H1 (cell line): Measurements from ENCODE around the gene ARFGEF3. TPM values are rescaled to one million over a fixed set of nuclear protein-coding genes. Genes with fewer than 3 reads are reported as not detected.

Experiments
- CTCF ChIA-PET: fragments of 300-600 bp; sonication (Branson Sonifier 250); formaldehyde crosslinking; loops from one replicate; lab custom pipeline; 2021; ENCODE audit not compliant: partially characterized antibody; lab: Charles Lee
- POLR2A ChIA-PET: fragments of 300-600 bp; sonication (Branson Sonifier 250); formaldehyde crosslinking; loops from one replicate; lab custom pipeline; 2021; ENCODE audit warnings: inconsistent platforms; ENCODE audit not compliant: partially characterized antibody; lab: Charles Lee
- DNase-seq, 2 experiments: peaks; one replicate each; pipeline versions ENCODE4 v3.0.0 to v3.0.0-alpha.2; 2010 to 2022; ENCODE audit warnings: low spot score in 2 of 2, low read depth in 1 of 2, mixed read lengths in 1 of 2
- FAIRE-seq: peaks from 2 replicates; lab custom pipeline; 2011; peaks lifted over from hg19 to GRCh38; lab: Jason Lieb, UNC
- H2AFZ ChIP-seq: 2 replicates; pipeline ENCODE4 v1.8.1; 2012; ENCODE audit warnings: low read length, inconsistent platforms
- H2AK5ac ChIP-seq: 2 replicates; pipeline ENCODE4 v1.6.1; 2013; ENCODE audit warnings: low read depth, low read length
- H2BK120ac ChIP-seq: replicated peaks from 2 replicates; pipeline ENCODE3; 2013; ENCODE audit warnings: low read depth, low read length, inconsistent platforms
- H2BK12ac ChIP-seq: 2 replicates; pipeline ENCODE4 v1.6.1; 2013; ENCODE audit warnings: low read depth, low read length
- H2BK15ac ChIP-seq: 2 replicates; pipeline ENCODE4 v1.6.1; 2013; ENCODE audit warnings: low read length
- H2BK20ac ChIP-seq: 2 replicates; pipeline ENCODE4 v1.6.1; 2013; ENCODE audit warnings: low read length
- H2BK5ac ChIP-seq: 2 replicates; pipeline ENCODE4 v1.6.1; 2013; ENCODE audit warnings: low read depth, low read length
- H3K14ac ChIP-seq: 2 replicates; pipeline ENCODE4 v1.6.1; 2013; ENCODE audit warnings: inconsistent platforms; ENCODE audit not compliant: insufficient read length
- H3K18ac ChIP-seq: 2 replicates; pipeline ENCODE4 v1.6.1; 2013; ENCODE audit warnings: low read length; ENCODE audit errors: extremely low read depth
- H3K23ac ChIP-seq: 2 replicates; pipeline ENCODE4 v1.6.1; 2013; ENCODE audit warnings: inconsistent platforms; ENCODE audit not compliant: insufficient read length
- H3K23me2 ChIP-seq: 2 replicates; pipeline ENCODE4 v1.6.1; 2013; ENCODE audit warnings: low read depth, low read length
- H3K27ac ChIP-seq: 2 replicates; pipeline ENCODE4 v1.6.1; 2011; ENCODE audit warnings: low read depth, low read length, inconsistent platforms
- H3K27me3 ChIP-seq, 4 experiments: replicated peaks in 1 of 4; 1 replicate in 1 of 4; 2 replicates in 3 of 4; pipeline versions ENCODE4 v1.6.1 to v1.8.1; 2011 to 2013; ENCODE audit warnings: low read length in 3 of 4, mild to moderate bottlenecking in 3 of 4, inconsistent platforms in 2 of 4, mixed read lengths in 2 of 4, moderate library complexity in 1 of 4; ENCODE audit not compliant: control insufficient read depth in 3 of 4, insufficient read depth in 3 of 4; ENCODE audit errors: extremely low read depth in 1 of 4
- H3K36me3 ChIP-seq, 4 experiments: 2 replicates each; pipeline versions ENCODE4 v1.6.1 to v1.8.1; 2011 to 2013; ENCODE audit warnings: mild to moderate bottlenecking in 4 of 4, low read length in 3 of 4, moderate library complexity in 2 of 4, control low read depth in 1 of 4, inconsistent platforms in 1 of 4; ENCODE audit not compliant: insufficient read depth in 4 of 4, control insufficient read depth in 2 of 4
- H3K4ac ChIP-seq: replicated peaks from 2 replicates; pipeline ENCODE3; 2013; ENCODE audit warnings: low read length, low read depth, mixed read lengths, inconsistent platforms; ENCODE audit not compliant: insufficient read length
- H3K4me1 ChIP-seq, 4 experiments: replicated peaks in 1 of 4; 1 replicate in 1 of 4; 2 replicates in 3 of 4; pipeline versions ENCODE4 v1.6.1 to v1.8.1; 2011 to 2013; ENCODE audit warnings: low read length in 3 of 4, inconsistent platforms in 2 of 4, mixed read lengths in 1 of 4; ENCODE audit not compliant: insufficient read depth in 4 of 4, control insufficient read depth in 3 of 4
- H3K4me2 ChIP-seq, 2 experiments: 2 replicates each; pipeline versions ENCODE4 v1.6.1 to v1.8.1; 2011 to 2013; ENCODE audit warnings: low read depth in 2 of 2, low read length in 2 of 2, control low read depth in 1 of 2, inconsistent platforms in 1 of 2, mild to moderate bottlenecking in 1 of 2; ENCODE audit not compliant: insufficient read depth in 1 of 2
- H3K4me3 ChIP-seq, 4 experiments: fragments of 200-600, 300-600 bp in 1 of 4; sonication (generic), shearing (Covaris generic), sonication (Bioruptor Twin) in 1 of 4; 2 replicates each; pipeline versions ENCODE4 v1.5.1 to v1.8.1; 2011 to 2016; ENCODE audit warnings: low read length in 4 of 4, low read depth in 3 of 4, control low read depth in 2 of 4, inconsistent platforms in 2 of 4, mild to moderate bottlenecking in 2 of 4, mixed read lengths in 1 of 4, moderate library complexity in 1 of 4; ENCODE audit not compliant: insufficient read depth in 2 of 4; ENCODE audit errors: extremely low read depth in 1 of 4
- H3K56ac ChIP-seq: replicated peaks from 2 replicates; pipeline ENCODE3; 2013; ENCODE audit warnings: low read depth, mild to moderate bottlenecking, mixed read lengths, low read length, inconsistent platforms; ENCODE audit not compliant: insufficient read length
- H3K79me1 ChIP-seq: 2 replicates; pipeline ENCODE4 v1.6.1; 2013; ENCODE audit warnings: low read depth, low read length, control low read depth
- H3K79me2 ChIP-seq, 2 experiments: 2 replicates each; pipeline versions ENCODE4 v1.6.1 to v1.8.1; 2012 to 2013; ENCODE audit warnings: low read length in 2 of 2, mild to moderate bottlenecking in 2 of 2, inconsistent platforms in 1 of 2; ENCODE audit not compliant: insufficient read depth in 2 of 2, control insufficient read depth in 1 of 2
- H3K9ac ChIP-seq, 4 experiments: replicated peaks in 1 of 4; 1 replicate in 1 of 4; 2 replicates in 3 of 4; pipeline versions ENCODE4 v1.6.1 to v1.8.1; 2011 to 2013; ENCODE audit warnings: low read depth in 3 of 4, low read length in 3 of 4, control low read depth in 2 of 4, mild to moderate bottlenecking in 2 of 4, moderate library complexity in 2 of 4, inconsistent platforms in 1 of 4; ENCODE audit errors: extremely low read depth in 1 of 4
- H3K9me3 ChIP-seq, 2 experiments: 2 replicates each; pipeline versions ENCODE4 v1.6.1 to v1.8.1; 2012 to 2013; ENCODE audit warnings: mild to moderate bottlenecking in 2 of 2, moderate library complexity in 2 of 2, control low read depth in 1 of 2, inconsistent platforms in 1 of 2, low read depth in 1 of 2, low read length in 1 of 2, mixed read lengths in 1 of 2; ENCODE audit not compliant: insufficient read depth in 2 of 2
- H4K20me1 ChIP-seq, 2 experiments: replicated peaks in 1 of 2; 2 replicates each; pipeline versions ENCODE3 to v1.8.1; 2011 to 2013; ENCODE audit warnings: inconsistent platforms in 2 of 2, low read length in 2 of 2, mild to moderate bottlenecking in 1 of 2; ENCODE audit not compliant: insufficient read depth in 2 of 2, control insufficient read depth in 1 of 2
- H4K5ac ChIP-seq: 2 replicates; pipeline ENCODE4 v1.6.1; 2013; ENCODE audit warnings: low read length, low read depth, mixed read lengths, inconsistent platforms; ENCODE audit not compliant: insufficient read length
- H4K8ac ChIP-seq: 2 replicates; pipeline ENCODE4 v1.8.0; 2013; ENCODE audit warnings: mild to moderate bottlenecking, moderate library complexity, low read length, inconsistent platforms; ENCODE audit not compliant: insufficient read depth; ENCODE audit errors: extremely low read depth
- H4K91ac ChIP-seq: replicated peaks from 2 replicates; pipeline ENCODE3; 2013; ENCODE audit warnings: low read length, mixed read lengths, inconsistent platforms; ENCODE audit not compliant: insufficient read length
- CHD2 ChIP-seq: IDR thresholded peaks from 2 replicates; pipeline ENCODE4 v1.6.1; 2012; ENCODE audit warnings: low read length, improper control_type of control experiment
- NANOG ChIP-seq: IDR thresholded peaks from 2 replicates; pipeline ENCODE4 v1.6.1; 2011; ENCODE audit warnings: low read length, low read depth, mild to moderate bottlenecking, inconsistent platforms; ENCODE audit not compliant: insufficient read depth, poor library complexity, severe bottlenecking
- WGBS, 2 experiments: shearing (Covaris generic) in 1 of 2; methylation state at CpG; one replicate each; pipeline versions ENCODE4 v1.1.6 to v1.1.7; 2013 to 2015; ENCODE audit warnings: low lambda C conversion rate in 2 of 2, mixed read lengths in 2 of 2, inconsistent platforms in 1 of 2, low coverage in 1 of 2, missing lambda C conversion rate in 1 of 2; ENCODE audit not compliant: insufficient replicate concordance in 2 of 2, insufficient coverage in 1 of 2, insufficient read length in 1 of 2; ENCODE audit errors: extremely low coverage in 1 of 2, missing lambda C conversion rate in 1 of 2; 5-methylcytosine and 5-hydroxymethylcytosine counted together
- polyA plus RNA-seq, 7 experiments: library from polyadenylated mRNA; depleted of rRNA in 3 of 7; stranded (reverse) in 5 of 7; unstranded in 2 of 7; fragments of >200 nt in 5 of 7; fragments of 200-250 nt in 2 of 7; gene quantifications; 1 replicate in 5 of 7; 2 replicates in 1 of 7; 4 replicates in 1 of 7; pipeline versions ENCODE4 v1.2.1 to v1.2.3, GENCODE V29; 2011 to 2013; ENCODE audit warnings: missing spikeins in 2 of 7, mixed read lengths in 2 of 7
- total RNA-seq: library from RNA; stranded (reverse); fragmentation: NEBNext Ultra II Directional; extraction: Animal tissue kit (Norgen Biotek cat#: 25700); gene quantifications from 2 replicates; pipeline ENCODE4 v1.2.1, GENCODE V29; 2021

The ARFGEF3 gene
- total and polyA plus RNA-seq, 2 of the 8 experiments (the other 6 are each of a cell fraction or from before 2014, with no cell fraction given): 5.8 to 23.2 TPM

DNA sequence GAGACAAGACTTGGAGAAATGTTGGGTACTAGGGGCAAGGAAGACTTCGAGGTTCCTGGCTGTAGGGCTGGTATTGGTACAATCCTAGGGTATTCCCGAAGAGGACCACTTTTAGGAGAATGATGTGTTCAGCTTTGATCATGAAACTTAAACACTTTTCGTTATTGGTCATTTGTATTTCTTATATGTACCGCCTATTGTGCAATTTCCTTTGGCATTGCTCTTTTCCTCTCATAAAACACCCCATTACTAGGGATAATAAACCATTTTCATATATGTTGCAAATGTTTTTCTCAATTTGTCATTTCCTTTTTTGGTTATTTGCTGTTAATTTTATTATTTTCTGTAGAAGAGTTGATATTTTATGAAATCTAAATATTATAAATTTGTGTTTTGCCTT lies 18.9 kb upstream of the ARFGEF3 start:
- ChIA-PET POLR2A (no interaction called here), CTCF (interaction anchor here (1.3 kb wide), 1 partner anchor 147 kb away, joined by 3 read pairs; no protein-coding TSS in a partner anchor)
- Histone ChIP-seq H3K9ac (no peak overlapping the region; a peak in 1 of 7 replicates), H3K79me1 (no peaks in the 10 kb centered on the region), H2BK20ac (no peak overlapping the region), H4K20me1 (no peaks in the 10 kb centered on the region), H2BK5ac (no peak overlapping the region), H2AK5ac (no peak overlapping the region), H2AFZ (no peak overlapping the region), H4K91ac (no peak overlapping the region), H3K4me3 (no peak overlapping the region), H4K8ac (no peak overlapping the region), H3K23me2 (peaks cover 2% of the 10 kb centered on the region; the same call in 1 of the 2 replicates), H3K14ac (no peak overlapping the region), H3K4ac (no peak overlapping the region), H3K27me3 (no peaks in the 10 kb centered on the region), H3K4me2 (no peak overlapping the region), H3K18ac (no peak overlapping the region), H4K5ac (no peak overlapping the region), H2BK120ac (no peak overlapping the region), H3K4me1 (no peaks in the 10 kb centered on the region), H3K36me3 (no peaks in the 10 kb centered on the region), H3K56ac (no peak overlapping the region), H3K9me3 (no peaks in the 10 kb centered on the region), H3K79me2 (no peaks in the 10 kb centered on the region), H2BK15ac (no peak overlapping the region), H3K27ac (no peak overlapping the region), H3K23ac (no peak overlapping the region), H2BK12ac (no peak overlapping the region)
- TF ChIP-seq CHD2: no peak
- TF ChIP-seq NANOG: no peak
- WGBS, 2 experiments: 94% methylated on average over 4 of the region's 4 CpGs; no CpG with 5 or more reads in 1 of the 2 experiments
- FAIRE-seq (no peak), DNase-seq (no peak)
